ENCODE measurements around the gene SLC13A4. TPM values are rescaled to one million over a fixed set of nuclear protein-coding genes. Genes with fewer than 3 reads are reported as not detected.

Gene SLC13A4
- total RNA-seq, 1 experiment from 2014 or later, result not detected

- ChIA-PET CTCF (no interaction called here), POLR2A (ENCODE audit: low non-redundant PET) (no interaction called here)
- intact Hi-C loops (cut with micrococcal nuclease; ENCODE audit: unreplicated experiment), result no loop called here
- Histone ChIP-seq H3K9me3 (ENCODE audit: low read depth, low read length, poor library complexity, severe bottlenecking) (no peaks in the 10 kb centered on the region), H3K4me3 (ENCODE audit: low read depth, low read length, poor library complexity, severe bottlenecking) (no peak overlapping the region), H3K4me1 (ENCODE audit: insufficient read depth, low read length, poor library complexity, severe bottlenecking) (no peaks in the 10 kb centered on the region), H3K27ac (ENCODE audit: low read depth, low read length, poor library complexity, severe bottlenecking) (no peak overlapping the region), H3K36me3 (ENCODE audit: insufficient read depth, low read length, poor library complexity, severe bottlenecking) (no peaks in the 10 kb centered on the region), H3K27me3 (replicated peaks; ENCODE audit: insufficient read depth, low read depth, low read length, poor library complexity) (peaks cover 9% of the 10 kb centered on the region)
- TF ChIP-seq CTCF (conservative IDR thresholded peaks at IDR 0.05; ENCODE audit: low read depth, low read length), result no peak
- no TSS peak for BruUV-seq (replicated peaks)
- no peak for DNase-seq (ENCODE audit: low spot score)
Measured at GRCh38 chr7:135769005-135769802, 41.2 kb upstream of the SLC13A4 start.

- intact Hi-C loops (cut with micrococcal nuclease; ENCODE audit: unreplicated experiment), result no loop called here
- Histone ChIP-seq H3K4me3 (ENCODE audit: low read depth, low read length, poor library complexity, severe bottlenecking) (no peak overlapping the region), H3K4me1 (ENCODE audit: insufficient read depth, low read length, poor library complexity, severe bottlenecking) (no peaks in the 10 kb centered on the region), H3K27ac (ENCODE audit: low read depth, low read length, poor library complexity, severe bottlenecking) (no peak overlapping the region), H3K27me3 (replicated peaks; ENCODE audit: insufficient read depth, low read depth, low read length, poor library complexity) (peaks cover 9% of the 10 kb centered on the region), H3K9me3 (ENCODE audit: low read depth, low read length, poor library complexity, severe bottlenecking) (no peaks in the 10 kb centered on the region), H3K36me3 (ENCODE audit: insufficient read depth, low read length, poor library complexity, severe bottlenecking) (no peaks in the 10 kb centered on the region)
- CTCF ChIA-PET, result no interaction called here
- no TSS peak for BruUV-seq (replicated peaks)
- POLR2A ChIA-PET (ENCODE audit: low non-redundant PET), result no interaction called here
- peak; percentile 21 for DNase-seq (ENCODE audit: low spot score)
- TF ChIP-seq CTCF (conservative IDR thresholded peaks at IDR 0.05; ENCODE audit: low read depth, low read length), result no peak
- TF ChIP-seq EZH2 (IDR thresholded peaks at IDR 0.05; ENCODE audit: borderline replicate concordance, low read depth, low read length, poor library complexity, severe bottlenecking), result no peak
Measured at GRCh38 chr7:135768467-135768866, 40.5 kb upstream of the SLC13A4 start.

- peaks cover 9% of the 10 kb centered on the region for H3K27me3 ChIP-seq (replicated peaks; ENCODE audit: insufficient read depth, low read depth, low read length, poor library complexity)
- no peaks in the 10 kb centered on the region for H3K36me3 ChIP-seq (ENCODE audit: insufficient read depth, low read length, poor library complexity, severe bottlenecking)
- H3K4me3 ChIP-seq (ENCODE audit: low read depth, low read length, poor library complexity, severe bottlenecking), result no peak overlapping the region
- no peak for DNase-seq (ENCODE audit: low spot score)
- no peak overlapping the region for H3K27ac ChIP-seq (ENCODE audit: low read depth, low read length, poor library complexity, severe bottlenecking)
- no peaks in the 10 kb centered on the region for H3K9me3 ChIP-seq (ENCODE audit: low read depth, low read length, poor library complexity, severe bottlenecking)
- intact Hi-C loops (cut with micrococcal nuclease; ENCODE audit: unreplicated experiment), result no loop called here
- CTCF ChIA-PET, result no interaction called here
- no TSS peak for BruUV-seq (replicated peaks)
- TF ChIP-seq EZH2 (IDR thresholded peaks at IDR 0.05; ENCODE audit: borderline replicate concordance, low read depth, low read length, poor library complexity, severe bottlenecking) (no peak), CTCF (conservative IDR thresholded peaks at IDR 0.05; ENCODE audit: low read depth, low read length) (no peak)
- H3K4me1 ChIP-seq (ENCODE audit: insufficient read depth, low read length, poor library complexity, severe bottlenecking), result no peaks in the 10 kb centered on the region
- POLR2A ChIA-PET (ENCODE audit: low non-redundant PET), result no interaction called here
Measured at GRCh38 chr7:135768064-135768463, 40.1 kb upstream of the SLC13A4 start.
